ENCODE measurements around the gene FAIM2. TPM values are rescaled to one million over a fixed set of nuclear protein-coding genes. Genes with fewer than 3 reads are reported as not detected.

The FAIM2 gene
- total RNA-seq, 1 donor from 2014 or later: 0.99 TPM

DNA sequence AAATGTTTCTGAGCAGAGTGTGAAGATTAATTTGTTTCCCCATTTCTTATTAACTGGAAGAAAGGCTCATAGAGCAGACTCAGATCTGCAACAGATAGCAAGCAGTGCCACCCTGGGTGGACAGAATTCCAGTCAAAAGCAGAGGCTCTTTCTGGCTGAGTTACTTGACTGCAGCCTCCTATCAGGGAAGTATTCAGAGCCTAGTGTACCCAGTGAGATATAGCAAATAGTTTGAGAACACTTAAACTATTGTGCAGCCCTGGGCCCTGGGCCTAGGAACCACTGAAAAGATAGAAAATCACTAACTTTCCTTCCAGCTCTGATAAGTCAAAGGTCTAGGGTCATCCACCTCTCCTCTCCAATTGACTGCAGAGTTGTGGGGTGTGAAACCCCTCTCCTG, 35.6 kb upstream of the FAIM2 start:
- no peak for DNase-seq

DNA sequence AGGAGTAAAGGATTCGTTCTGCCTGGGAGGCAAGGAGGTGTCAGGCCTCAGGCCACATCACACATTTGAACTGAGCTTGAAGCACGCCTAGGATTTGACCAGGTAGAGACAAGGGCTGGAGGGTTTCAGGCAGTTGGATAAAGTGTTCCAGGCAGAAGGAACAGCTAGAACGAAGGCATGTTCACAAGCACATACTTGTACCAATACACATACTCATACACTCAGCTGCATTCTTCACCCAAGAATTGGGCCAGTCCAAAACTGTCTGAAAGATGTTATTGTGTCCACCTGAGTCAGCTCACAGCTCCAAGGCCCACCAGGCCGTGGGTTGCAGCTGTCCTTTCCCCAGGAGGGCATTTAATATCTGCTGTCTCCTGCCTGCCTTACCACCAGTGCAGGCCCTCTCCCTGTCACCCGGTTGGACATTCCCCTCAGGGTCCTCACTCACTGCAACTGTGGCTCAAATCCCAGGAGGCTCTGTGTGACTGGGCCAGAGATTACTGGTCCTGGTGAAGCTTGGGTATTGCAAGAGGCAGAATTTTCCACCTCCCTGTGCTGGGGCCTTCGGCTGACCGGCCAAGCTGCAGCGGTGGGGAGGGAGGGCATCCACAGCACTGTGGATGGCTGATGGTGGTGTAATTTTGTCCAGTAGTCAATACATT, 34.1 kb upstream of the FAIM2 start:
- no peak for DNase-seq

DNA sequence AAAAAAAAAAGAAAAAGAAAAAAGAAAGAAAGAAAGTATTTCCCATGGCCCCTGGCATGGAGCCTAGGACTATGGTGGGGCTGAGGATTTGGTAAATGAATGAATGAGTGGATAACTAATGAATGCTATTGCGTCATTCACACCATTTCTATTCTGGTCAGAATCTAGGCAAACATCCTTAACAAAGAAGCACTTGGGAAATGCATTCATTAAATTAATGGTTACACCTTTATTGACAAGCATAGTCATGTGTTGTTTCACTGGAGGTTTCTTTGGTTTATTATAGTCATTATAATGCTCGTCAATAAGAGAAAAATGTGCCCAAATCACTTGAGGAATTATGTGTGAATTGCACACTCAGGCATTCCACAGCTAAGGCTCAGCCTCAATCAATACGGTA, 33.2 kb upstream of the FAIM2 start:
- DNase-seq: no peak

DNA sequence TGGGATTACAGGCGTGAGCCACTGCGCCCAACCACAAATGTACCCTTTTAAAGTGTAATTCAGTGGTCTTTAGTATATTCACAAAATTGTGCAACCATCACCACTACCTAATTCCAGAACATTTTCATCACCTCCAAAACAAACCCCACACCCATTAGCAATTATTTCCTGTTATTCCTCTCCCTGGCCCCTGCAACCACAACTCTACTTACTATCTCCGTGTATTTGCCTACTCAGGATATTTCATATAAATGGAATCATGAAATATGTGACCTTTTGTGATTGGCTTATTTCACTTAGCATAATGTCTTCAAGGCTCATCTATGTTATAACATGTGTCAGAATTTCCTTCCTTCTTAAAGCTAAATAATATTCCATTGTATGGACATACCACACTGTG, 30.8 kb upstream of the FAIM2 start:
- DNase-seq: no peak

DNA sequence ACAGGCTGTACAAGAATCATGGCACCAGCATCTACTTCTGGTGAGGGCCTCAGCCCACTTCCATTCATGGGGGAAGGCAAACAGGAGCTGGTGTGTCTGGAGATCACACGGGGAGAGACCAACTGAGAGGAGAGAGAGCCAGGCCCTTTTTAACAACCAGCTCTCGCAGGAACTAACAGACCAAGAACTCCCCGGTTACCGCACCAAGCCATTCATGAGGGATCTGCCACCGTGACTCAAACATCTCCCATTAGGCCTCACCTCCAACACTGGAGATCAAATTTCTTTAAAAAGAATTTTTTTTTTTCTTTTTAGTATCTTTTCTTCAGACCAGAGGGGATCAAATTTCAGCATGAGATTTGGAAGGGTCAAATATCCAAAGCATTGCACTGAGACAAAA, 30.1 kb upstream of the FAIM2 start:
- DNase-seq: no peak

DNA sequence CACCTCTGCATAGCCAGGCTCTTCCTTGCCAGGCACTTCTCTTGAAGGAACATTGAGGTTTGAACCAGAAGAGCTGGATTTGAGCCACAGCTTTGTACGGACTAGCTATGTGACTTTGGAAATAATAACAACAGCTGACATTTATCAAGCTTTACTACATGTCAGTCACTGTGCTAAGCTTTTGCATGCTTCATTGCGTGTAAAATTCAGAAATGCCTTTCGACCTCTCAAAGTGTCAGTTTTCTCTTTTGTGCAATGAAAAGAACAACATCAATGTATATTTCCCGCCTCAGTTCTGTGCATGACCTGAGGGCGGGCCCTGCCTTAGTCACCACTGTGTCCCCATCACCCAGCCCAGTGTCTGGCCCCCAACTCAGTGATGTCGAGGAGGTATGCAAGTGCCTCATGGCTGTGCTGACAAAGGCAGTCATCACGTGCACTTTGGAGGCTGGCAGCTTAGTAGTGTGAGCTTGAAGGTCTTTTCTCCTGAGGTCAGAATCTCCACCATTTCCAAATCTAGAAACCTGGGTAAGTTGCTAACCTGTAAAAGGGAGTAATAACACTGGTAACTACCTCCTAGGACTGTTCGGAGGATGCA, 28.9 kb upstream of the FAIM2 start:
- peak; percentile 15 for DNase-seq

DNA sequence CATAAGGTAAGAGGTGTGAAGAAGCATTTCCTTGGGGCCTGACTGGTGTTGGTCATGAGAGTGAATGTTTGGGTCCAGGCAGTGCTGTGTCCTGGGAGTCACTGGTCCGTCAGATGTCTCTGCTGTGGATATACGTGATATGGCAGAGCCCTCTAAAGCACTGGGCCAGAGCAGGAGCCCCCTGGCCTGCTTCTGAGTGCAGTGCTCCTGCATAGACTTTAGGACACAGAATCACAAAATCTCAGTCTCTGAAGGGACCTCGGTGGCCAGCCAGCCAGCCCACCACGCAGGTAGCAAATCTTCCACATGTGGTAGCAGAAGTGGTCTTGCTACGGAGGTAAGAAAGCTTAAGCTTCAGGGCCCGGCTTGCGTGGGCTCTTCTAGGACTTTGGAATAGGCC, 28.3 kb upstream of the FAIM2 start:
- no peak for DNase-seq

DNA sequence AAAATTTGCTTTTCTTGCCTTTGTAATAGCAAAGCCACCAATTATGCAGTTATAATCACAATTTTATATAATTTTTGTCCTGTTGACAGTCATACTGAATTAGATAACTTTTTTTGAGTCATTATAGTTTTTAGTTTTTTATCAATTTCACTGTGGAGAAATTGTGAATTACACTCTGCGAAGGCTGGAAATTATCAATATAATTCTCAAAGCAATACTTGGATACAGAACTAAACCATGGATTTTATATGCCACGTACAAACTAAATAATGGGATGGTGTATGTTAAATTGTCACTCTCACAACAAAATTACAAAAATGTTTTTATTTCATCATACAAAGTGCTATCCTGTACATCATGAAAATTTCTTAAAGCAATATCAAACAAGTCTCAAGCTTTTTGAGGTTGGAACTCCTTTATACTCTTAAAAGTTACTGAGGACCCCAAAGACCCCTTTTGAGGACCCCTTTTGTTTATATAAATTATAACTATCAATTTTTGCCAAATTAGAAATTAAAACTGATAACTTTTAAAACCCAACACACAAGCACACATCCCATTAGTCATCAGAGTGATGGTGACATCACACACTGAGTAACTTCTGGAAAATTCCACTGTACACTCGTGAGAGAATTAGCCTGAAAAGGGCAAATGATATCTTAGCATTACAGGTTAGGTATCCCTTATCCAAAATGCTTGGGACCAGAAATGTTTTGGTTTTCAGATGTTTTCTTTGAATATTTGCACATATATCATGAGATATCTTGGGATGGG, 27.0 kb upstream of the FAIM2 start:
- DNase-seq: no peak

DNA sequence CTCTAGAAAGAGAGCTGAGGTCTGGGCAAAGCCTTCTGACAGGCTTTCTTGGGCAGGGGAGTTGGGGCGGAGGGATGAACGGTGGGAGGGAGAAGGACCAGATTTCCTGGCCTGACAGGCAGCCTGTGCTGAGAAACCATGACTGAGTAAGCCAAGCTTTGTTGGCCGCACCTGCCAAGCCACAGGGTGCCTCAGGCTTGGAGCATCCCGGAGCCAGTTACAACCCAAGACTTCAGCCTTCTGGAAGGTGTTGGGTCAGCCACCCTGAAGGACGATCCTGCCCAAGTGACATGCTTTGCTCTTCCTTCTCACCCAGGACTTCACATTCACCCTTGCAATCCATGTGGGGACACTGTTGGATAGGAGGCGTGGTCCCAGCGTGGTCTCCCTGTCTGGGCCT, 25.9 kb upstream of the FAIM2 start:
- DNase-seq: no peak

DNA sequence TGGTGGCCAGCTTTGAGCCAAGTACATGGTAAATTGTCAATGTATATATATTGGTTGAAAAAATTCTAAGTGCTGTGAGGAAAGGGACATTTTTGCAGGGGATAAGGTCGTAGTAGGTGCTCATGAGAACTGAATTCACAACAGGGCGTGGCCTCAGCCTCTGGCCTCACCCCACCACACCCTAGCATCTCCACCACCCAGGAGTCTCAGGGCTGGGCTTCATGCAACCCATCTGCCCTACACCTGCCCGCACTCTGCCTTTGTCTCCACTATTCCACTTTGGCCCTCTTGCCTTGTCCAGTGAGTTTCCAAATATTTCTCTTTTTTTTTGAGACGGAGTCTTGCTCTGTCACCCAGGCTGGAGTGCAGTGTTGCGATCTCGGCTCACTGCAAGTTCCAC, 24.8 kb upstream of the FAIM2 start:
- no peak for DNase-seq

DNA sequence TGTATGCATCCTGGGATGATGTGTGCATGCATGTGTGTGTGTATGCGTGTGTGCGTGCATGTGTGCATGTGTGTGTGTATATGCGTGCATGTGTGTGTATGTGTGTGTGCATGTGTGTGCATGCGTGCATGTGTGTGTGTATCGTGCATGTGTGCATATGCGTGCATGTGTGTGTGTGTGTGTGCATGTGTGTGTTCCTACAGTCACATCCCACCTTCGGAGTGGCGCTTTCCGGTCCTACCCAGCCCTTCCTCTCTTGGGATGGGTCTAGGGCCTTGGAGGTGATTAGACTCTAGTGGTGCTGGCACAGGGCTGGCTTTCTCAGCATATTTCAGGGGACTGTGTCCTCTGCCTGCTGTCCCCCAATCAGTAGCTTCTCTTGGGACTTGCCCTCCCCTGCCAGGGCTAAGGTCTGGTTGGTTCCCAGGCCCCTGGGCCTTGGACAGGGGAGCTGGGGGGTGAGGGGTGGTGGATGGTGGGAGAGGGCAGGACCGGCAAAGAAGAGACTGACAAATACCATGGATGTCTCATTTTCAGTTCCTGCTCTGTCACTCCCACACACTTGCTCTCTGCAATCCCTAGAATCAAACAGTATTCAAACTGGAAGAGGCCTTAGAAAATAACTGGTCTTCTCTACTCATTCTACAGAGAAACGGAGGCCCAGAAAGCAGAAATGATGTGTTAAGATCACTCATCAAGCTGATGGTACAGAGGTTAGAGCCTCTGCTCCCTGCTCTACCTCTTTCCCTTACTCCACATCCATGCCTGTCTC, 21.9 kb upstream of the FAIM2 start:
- DNase-seq: no peak

DNA sequence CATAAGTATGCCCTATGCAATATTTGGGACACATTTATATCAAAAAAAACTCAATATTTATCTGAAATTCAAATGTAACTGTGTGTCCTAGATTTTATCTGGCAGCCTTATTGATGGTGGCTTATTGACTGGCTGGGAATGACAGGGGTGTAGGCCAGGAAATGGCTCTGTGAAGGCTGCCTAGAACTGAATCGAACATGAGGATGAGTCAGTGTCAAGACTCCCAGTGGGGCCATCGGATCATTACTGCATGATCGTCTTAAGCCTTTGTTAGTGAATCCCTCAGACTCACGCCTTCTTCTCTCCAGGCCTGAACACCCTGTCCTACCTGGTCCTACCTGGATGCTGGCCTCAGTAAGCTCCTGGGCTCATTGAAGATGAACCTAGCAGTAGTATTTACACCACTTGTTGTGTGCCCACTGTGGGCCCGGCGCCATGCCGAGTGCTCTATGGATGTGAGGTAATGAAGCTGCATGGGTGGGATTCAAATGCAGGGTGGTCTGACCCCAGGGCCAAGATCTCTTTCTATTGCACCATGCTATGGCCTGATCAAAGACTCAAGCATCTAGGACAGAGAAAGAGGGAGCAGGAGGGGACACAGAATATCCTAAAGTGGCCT, 21.0 kb upstream of the FAIM2 start:
- no peak for DNase-seq

DNA sequence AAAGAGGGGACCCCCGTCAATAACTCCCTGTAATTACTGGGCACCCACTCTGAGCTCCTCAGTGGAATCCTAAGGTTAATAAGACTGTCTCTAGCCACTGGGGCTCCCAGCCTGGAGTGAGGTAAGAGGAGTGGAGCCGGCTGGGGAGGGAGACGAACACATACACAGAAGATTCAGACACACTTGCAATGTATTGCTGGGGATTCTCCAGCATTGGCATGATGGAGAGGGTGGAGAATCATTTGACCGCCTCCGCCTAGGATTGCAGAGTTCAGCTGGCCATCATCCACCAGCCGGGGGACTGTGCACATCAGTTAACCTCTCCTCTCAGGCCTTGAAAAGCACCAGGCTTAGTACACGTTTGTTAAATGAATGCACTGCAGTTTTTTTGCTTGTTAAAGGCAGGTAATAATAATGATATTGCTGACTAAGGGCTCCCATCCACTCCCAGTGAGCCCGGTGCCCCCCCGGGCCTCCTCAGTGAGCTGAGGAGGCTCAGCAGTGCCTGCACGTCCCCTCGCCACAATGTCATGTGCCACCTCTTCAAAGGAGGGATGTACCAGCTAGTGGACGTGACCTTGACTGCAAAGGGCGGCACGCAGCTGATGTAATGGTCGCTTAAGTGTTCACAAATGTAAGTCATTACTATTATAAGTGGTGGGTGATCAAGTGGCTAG, 20.3 kb upstream of the FAIM2 start:
- no peak for DNase-seq

DNA sequence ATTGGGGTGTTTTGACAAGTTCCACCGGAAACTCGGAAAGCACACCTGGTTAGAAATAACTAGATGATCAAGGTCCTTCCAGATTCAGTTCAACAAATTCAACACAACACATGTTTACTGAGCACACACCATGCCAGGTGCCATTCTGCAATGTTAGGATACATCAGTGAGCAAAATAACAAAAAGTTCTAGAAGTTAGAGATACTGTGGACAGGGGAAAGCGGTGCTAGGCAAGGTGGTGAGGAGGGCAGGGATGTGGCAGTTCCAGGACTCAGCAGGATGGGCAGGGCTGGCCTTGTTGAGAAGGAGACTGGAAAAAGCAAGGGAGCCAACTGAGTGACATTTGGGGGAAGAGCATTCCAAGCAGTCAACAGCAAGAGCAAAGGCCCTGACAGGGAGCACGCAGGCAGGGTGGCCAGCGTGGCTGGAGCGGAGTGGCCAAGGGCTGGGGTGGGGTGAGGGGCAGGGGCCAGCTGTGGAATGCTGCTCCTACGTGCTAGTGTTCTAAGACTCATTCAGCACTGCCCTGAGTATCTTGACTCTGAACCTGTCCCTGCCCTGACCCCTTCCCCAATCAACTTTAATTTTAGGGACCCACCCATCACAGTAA, 19.4 kb upstream of the FAIM2 start:
- DNase-seq: no peak

DNA sequence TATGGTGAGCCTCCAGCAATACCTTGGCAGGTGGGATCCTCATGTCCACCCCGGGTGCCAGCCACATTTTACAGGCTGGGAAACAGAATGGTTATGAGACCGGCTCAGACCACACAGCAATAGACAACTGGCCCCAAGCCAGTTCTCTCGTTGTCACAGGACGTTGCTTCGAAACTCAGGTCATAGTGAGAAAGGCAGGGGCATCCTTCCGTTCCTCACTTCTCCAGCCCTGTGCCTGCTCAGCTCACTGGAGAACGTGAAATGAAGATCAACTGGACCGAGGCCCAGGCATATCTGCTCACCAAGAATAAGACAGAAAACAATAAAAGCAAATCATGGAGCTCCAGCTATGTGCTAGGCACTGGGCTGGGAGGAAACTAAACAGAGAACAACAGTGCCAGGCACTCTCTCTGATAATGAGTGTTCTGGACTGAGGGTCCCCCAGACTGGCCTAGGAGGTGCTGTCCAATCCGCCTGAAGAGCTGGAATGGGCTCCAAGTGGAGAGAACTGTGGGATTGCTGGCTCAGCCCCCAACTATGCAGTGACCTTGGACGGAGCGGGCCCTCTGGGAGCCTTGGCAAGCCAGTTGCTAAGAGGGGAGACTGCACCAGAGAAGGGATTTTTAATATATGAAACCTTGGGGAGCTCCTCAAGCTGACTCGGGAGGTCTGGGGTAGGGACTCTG, 18.8 kb upstream of the FAIM2 start:
- no peak for DNase-seq

DNA sequence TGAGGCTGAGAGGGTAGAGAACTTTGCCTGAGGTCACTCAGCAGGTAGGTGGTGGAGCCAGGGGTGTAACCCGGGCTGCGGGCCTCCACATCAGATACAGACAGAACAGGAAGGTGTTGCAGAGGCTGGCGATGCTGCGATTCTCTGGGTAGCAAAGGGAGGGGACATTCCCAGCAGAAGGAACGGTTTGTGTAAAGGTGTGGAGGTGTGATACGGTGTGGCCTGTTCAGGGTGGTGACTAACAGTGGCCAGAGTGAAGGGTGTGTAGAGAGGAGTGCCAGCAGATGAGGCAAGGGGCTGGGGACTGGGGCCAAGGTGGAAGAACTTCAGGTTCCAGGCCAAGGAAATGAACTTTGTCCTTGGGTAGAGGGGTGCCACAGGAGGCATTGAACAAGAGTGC, 18.2 kb upstream of the FAIM2 start:
- DNase-seq: no peak

DNA sequence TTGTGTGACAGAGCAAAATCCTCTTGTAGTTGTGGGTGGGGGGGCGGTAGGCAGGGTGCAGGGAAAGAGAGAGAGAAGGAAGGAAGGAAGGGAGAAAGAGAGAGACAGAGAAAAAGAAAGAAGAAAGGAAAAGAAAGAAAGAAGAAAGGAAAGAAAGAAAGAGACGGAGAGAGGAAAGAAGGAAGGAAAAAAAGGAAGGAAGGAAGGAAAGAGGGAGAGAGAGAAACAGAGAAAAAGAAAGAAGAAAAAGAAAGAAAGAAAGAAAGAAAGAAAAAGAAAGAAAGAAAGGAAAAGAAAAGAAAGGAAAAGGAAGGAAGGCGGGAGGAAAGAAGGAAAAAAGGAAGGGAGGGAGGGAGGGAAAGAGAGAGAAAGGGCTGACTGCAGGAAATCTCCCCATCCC, 17.6 kb upstream of the FAIM2 start:
- DNase-seq: no peak

DNA sequence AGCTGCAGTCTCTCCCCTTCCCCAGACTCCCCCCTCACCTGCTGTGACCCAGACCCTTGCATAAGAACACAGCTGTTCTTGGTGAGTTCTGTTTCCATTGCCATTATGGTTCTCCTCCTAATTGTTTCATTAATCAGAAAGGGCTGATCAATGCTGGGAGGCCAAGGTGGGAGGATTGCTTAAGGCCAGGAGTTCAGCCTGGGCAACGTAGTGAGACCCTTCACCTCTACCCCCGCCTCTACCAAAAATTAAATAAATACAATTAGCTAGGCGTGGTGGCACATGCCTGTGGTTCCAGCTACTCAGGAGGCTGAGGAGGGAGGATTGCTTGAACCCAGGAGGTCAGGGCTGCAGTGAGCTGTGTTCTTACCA, 17.2 kb upstream of the FAIM2 start:
- DNase-seq: no peak

DNA sequence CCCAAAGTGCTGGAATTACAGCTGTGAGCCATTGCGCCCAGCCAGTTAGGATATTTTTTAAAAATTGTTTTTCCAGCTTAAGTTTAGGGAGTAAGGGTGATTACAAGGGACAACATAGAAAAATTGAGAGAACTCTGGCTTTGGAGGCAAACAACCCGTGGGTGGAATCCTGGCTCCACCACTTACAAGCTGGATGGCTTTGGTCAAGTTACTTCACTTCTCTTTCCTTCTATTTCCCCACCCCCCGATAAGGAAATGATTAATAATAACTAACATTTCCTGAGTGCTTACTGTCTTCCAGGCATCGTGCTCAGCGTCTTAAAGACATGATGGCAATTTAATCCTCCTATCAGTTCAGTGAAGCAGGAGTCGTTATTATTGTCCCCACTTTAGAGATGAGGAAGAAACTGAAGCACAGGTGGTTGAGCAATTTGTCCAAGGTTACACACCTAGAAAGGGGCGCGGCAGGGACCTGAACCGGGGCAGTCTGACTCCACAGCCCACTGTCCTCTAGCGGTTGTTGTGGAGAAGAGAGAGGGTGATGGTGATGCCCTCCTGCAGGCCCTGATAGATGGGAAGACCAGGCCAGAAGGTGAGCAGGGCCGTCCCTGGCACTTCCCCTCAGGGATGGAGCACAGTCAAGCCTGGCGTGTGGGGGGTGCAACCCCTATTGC, 16.7 kb upstream of the FAIM2 start:
- DNase-seq: no peak

DNA sequence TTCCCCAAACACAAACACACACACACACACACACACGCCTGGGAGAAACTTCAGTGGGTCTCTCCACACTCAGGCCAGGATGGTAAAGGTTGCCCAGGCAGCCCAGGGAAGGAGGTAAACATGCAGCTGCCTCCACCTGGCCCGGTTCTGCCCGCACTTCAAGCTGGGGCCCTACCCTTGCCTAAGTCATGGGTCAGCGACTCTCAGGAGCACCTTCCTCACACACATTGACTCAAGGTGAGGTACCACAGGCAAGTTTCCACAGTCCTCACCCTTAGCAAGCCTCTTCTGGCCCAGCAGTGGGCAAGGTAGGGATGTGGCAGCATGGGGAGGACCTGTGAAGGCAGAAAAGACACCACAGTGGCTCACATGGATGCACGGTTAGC, 14.1 kb upstream of the FAIM2 start:
- no peak for DNase-seq
